ENCODE data around the gene NAA60. TPM values are rescaled to one million over a fixed set of nuclear protein-coding genes. Genes with fewer than 3 reads are reported as not detected.

The NAA60 gene
- total and polyA plus RNA-seq, 2 experiments from 2014 or later: 32.4 to 36.5 TPM

GRCh38 chr16:3515897-3516296 lies 72.4 kb downstream of the NAA60 start:
- H3K4me3 Mint-ChIP-seq: no peak overlapping the region
- H3K4me2 ChIP-seq: no peak overlapping the region
- H3K36me3 Mint-ChIP-seq (ENCODE audit: low read depth): peaks cover 46% of the 10 kb centered on the region
- no peak for ATAC-seq
- H3K27me3 Mint-ChIP-seq (ENCODE audit: insufficient read depth, low read depth, poor library complexity): peaks cover 8% of the 10 kb centered on the region
- no peaks in the 10 kb centered on the region for H3K27me3 ChIP-seq (ENCODE audit: insufficient read depth)
- H3K4me1 ChIP-seq (ENCODE audit: insufficient read depth): no peaks in the 10 kb centered on the region
- H4K20me1 ChIP-seq (replicated peaks; ENCODE audit: insufficient read depth): peaks cover 8% of the 10 kb centered on the region; the same call in 1 of the 2 replicates
- no peaks in the 10 kb centered on the region for H3F3A ChIP-seq (replicated peaks; ENCODE audit: low read depth)
- H3K4me1 Mint-ChIP-seq: no peaks in the 10 kb centered on the region
- H2AFZ ChIP-seq: no peak overlapping the region
- H3K27ac ChIP-seq (ENCODE audit: low read depth): no peak overlapping the region
- H3K27ac Mint-ChIP-seq: no peak overlapping the region
- H3K79me2 ChIP-seq (replicated peaks; ENCODE audit: insufficient read depth): no peaks in the 10 kb centered on the region
- no peaks in the 10 kb centered on the region for H3K36me3 ChIP-seq (ENCODE audit: insufficient read depth)
- TF ChIP-seq ZNF114 (CRISPR knock-in tag; IDR thresholded peaks at IDR 0.05) (no peak), STAT1 (IDR thresholded peaks at IDR 0.05; ENCODE audit: unreplicated experiment) (no peak), CREB1 (CRISPR knock-in tag; IDR thresholded peaks at IDR 0.05; ENCODE audit: low read depth) (no peak), REST (IDR thresholded peaks at IDR 0.05; ENCODE audit: unreplicated experiment) (no peak), ETS1 (IDR thresholded peaks at IDR 0.05) (no peak), EZH2phosphoT487 (IDR thresholded peaks at IDR 0.05; ENCODE audit: unreplicated experiment) (no peak), ZNF331 (CRISPR knock-in tag; IDR thresholded peaks at IDR 0.05; ENCODE audit: low read depth) (no peak), ZNF462 (CRISPR knock-in tag; IDR thresholded peaks at IDR 0.05) (no peak), EZH2 (IDR thresholded peaks at IDR 0.05; ENCODE audit: low read depth, unreplicated experiment) (no peak), NANOG (IDR thresholded peaks at IDR 0.05; ENCODE audit: borderline replicate concordance) (no peak), POLR2AphosphoS5 (IDR thresholded peaks at IDR 0.05; ENCODE audit: low read depth) (no peak), CTCF (conservative IDR thresholded peaks at IDR 0.05; ENCODE audit: low read depth in 2 of 2) (no peak), JUNB (IDR thresholded peaks at IDR 0.05; ENCODE audit: unreplicated experiment) (no peak)
- H3K9me2 ChIP-seq (ENCODE audit: insufficient read depth): no peaks in the 10 kb centered on the region
- H3K9me3 Mint-ChIP-seq: no peaks in the 10 kb centered on the region; the same call in 2 of the 3 replicates
- H3K4me3 ChIP-seq: no peak overlapping the region
- DNase-seq (ENCODE audit: low spot score): no peak

Data from GM23338 (cell line).